Choroid plexus epithelial cell (primary cell): Measurements from ENCODE around the gene IMMP2L.
A peak's percentile ranks its signal among the peaks of the same experiment; 100 is the strongest.

Experiments
- DNase-seq: peaks from one replicate; pipeline ENCODE4 v3.0.0-alpha.2; 2010; ENCODE audit warnings: low read depth
- H3K4me3 ChIP-seq: 2 replicates; pipeline ENCODE4 v1.5.1; 2011; ENCODE audit warnings: low read depth, mild to moderate bottlenecking, control low read depth, low read length, moderate library complexity
- CTCF ChIP-seq: conservative IDR thresholded peaks from 2 replicates; pipeline ENCODE4 v1.5.1; 2011; ENCODE audit warnings: low read depth, mild to moderate bottlenecking, control low read depth, inconsistent platforms, low read length, moderate library complexity

IMMP2L gene

GRCh38 chr7:111164442-111164841 lies 397.9 kb downstream of the IMMP2L start:
- TF ChIP-seq CTCF: no peak
- DNase-seq: no peak
- H3K4me3 ChIP-seq: no peak overlapping the region

- no peak overlapping the region for H3K4me3 ChIP-seq
- no peak for DNase-seq
- no peak for TF ChIP-seq CTCF
Measured at GRCh38 chr7:111162692-111163091, 399.6 kb downstream of the IMMP2L start.

GRCh38 chr7:111160297-111160696 lies 402.0 kb downstream of the IMMP2L start:
- no peak overlapping the region for H3K4me3 ChIP-seq
- no peak for TF ChIP-seq CTCF
- DNase-seq: no peak

GRCh38 chr7:111159426-111159825 lies 402.9 kb downstream of the IMMP2L start:
- no peak for TF ChIP-seq CTCF
- H3K4me3 ChIP-seq: no peak overlapping the region
- DNase-seq: peak; percentile 66

- DNase-seq: no peak
- H3K4me3 ChIP-seq: no peak overlapping the region
- TF ChIP-seq CTCF: no peak
Measured at GRCh38 chr7:111150709-111151108, 411.6 kb downstream of the IMMP2L start.

GRCh38 chr7:111147708-111148533 lies 414.4 kb downstream of the IMMP2L start:
- DNase-seq: no peak
- no peak overlapping the region for H3K4me3 ChIP-seq
- TF ChIP-seq CTCF: no peak

- no peak for DNase-seq
- H3K4me3 ChIP-seq: no peak overlapping the region
- TF ChIP-seq CTCF: no peak
Measured at GRCh38 chr7:111146136-111146535, 416.2 kb downstream of the IMMP2L start.
